ENCODE data around the gene TMEM115.

DNA sequence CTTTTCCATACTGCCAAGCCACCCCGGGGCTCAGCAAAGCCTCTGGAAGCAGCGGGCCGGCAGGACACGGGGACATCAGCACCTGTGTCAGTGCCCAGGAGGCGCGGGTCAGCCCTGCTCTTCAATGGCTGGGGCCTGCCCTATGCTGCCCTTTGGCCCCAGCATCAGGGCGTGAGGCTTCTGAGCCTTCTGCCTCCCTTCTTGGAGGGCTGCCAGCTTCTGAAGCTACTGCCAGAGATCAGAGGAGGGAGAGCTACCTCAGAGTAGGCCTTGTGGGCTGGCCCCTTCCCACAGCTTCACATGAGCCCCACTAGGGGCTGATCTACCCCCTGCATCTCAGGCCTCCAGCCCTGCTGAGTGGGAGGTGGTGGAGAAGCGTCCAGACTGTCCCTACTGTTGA lies 13.0 kb upstream of the TMEM115 start:
- TF ChIP-seq JUN (CRISPR knock-in tag; IDR thresholded peaks at IDR 0.05) (no peak), SMC3 (IDR thresholded peaks at IDR 0.05; ENCODE audit: low read length) (no peak), SIN3B (IDR thresholded peaks at IDR 0.05; ENCODE audit: low read length) (no peak), ZNF546 (CRISPR knock-in tag; conservative IDR thresholded peaks at IDR 0.05) (no peak), FOXM1 (CRISPR knock-in tag; IDR thresholded peaks at IDR 0.05) (no peak), ZSCAN30 (CRISPR knock-in tag; IDR thresholded peaks at IDR 0.05) (no peak), SAFB2 (CRISPR knock-in tag; IDR thresholded peaks at IDR 0.05; ENCODE audit: borderline replicate concordance, low read depth) (no peak), ZNF605 (CRISPR knock-in tag; IDR thresholded peaks at IDR 0.05) (no peak), ZKSCAN1 (IDR thresholded peaks at IDR 0.05; ENCODE audit: low read length) (no peak)
- TF ChIP-seq, protein P1, sequence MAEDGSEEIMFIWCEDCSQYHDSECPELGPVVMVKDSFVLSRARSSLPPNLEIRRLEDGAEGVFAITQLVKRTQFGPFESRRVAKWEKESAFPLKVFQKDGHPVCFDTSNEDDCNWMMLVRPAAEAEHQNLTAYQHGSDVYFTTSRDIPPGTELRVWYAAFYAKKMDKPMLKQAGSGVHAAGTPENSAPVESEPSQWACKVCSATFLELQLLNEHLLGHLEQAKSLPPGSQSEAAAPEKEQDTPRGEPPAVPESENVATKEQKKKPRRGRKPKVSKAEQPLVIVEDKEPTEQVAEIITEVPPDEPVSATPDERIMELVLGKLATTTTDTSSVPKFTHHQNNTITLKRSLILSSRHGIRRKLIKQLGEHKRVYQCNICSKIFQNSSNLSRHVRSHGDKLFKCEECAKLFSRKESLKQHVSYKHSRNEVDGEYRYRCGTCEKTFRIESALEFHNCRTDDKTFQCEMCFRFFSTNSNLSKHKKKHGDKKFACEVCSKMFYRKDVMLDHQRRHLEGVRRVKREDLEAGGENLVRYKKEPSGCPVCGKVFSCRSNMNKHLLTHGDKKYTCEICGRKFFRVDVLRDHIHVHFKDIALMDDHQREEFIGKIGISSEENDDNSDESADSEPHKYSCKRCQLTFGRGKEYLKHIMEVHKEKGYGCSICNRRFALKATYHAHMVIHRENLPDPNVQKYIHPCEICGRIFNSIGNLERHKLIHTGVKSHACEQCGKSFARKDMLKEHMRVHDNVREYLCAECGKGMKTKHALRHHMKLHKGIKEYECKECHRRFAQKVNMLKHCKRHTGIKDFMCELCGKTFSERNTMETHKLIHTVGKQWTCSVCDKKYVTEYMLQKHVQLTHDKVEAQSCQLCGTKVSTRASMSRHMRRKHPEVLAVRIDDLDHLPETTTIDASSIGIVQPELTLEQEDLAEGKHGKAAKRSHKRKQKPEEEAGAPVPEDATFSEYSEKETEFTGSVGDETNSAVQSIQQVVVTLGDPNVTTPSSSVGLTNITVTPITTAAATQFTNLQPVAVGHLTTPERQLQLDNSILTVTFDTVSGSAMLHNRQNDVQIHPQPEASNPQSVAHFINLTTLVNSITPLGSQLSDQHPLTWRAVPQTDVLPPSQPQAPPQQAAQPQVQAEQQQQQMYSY (CRISPR knock-in tag; IDR thresholded peaks at IDR 0.05) = no peak
- TF ChIP-seq, protein P2, sequence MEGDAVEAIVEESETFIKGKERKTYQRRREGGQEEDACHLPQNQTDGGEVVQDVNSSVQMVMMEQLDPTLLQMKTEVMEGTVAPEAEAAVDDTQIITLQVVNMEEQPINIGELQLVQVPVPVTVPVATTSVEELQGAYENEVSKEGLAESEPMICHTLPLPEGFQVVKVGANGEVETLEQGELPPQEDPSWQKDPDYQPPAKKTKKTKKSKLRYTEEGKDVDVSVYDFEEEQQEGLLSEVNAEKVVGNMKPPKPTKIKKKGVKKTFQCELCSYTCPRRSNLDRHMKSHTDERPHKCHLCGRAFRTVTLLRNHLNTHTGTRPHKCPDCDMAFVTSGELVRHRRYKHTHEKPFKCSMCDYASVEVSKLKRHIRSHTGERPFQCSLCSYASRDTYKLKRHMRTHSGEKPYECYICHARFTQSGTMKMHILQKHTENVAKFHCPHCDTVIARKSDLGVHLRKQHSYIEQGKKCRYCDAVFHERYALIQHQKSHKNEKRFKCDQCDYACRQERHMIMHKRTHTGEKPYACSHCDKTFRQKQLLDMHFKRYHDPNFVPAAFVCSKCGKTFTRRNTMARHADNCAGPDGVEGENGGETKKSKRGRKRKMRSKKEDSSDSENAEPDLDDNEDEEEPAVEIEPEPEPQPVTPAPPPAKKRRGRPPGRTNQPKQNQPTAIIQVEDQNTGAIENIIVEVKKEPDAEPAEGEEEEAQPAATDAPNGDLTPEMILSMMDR (CRISPR knock-in tag; IDR thresholded peaks at IDR 0.05) = no peak
- TF ChIP-seq, protein P3, sequence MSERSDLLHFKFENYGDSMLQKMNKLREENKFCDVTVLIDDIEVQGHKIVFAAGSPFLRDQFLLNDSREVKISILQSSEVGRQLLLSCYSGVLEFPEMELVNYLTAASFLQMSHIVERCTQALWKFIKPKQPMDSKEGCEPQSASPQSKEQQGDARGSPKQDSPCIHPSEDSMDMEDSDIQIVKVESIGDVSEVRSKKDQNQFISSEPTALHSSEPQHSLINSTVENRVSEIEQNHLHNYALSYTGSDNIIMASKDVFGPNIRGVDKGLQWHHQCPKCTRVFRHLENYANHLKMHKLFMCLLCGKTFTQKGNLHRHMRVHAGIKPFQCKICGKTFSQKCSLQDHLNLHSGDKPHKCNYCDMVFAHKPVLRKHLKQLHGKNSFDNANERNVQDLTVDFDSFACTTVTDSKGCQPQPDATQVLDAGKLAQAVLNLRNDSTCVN (CRISPR knock-in tag; IDR thresholded peaks at IDR 0.05; ENCODE audit: borderline replicate concordance) = no peak

Measured in HepG2 (cell line).